GM12878 (cell line): Measurements from ENCODE around the gene FCHSD2. TPM values are rescaled to one million over a fixed set of nuclear protein-coding genes. Genes with fewer than 3 reads are reported as not detected.
"Not testable (repeated sequence)": the region's sequence is repeated elsewhere in the genome, so short reads cannot be mapped to it uniquely, and the experiment has no call there.

Experiments used
- ATAC-seq: fragments of 200-7000 bp; cut with Tn5 transposase; 3 replicates; pipeline ENCODE4 v1.9.1; 2020; ENCODE audit warnings: mild to moderate bottlenecking, moderate library complexity
- BruUV-seq: library from RNA; stranded (reverse); fragments of 400-500 nt; replicated peaks from 2 replicates; lab custom pipeline; 2021; lab: Mats Ljungman, UMichigan
- CTCF ChIA-PET: fragments of 300-600 bp; sonication (Branson Sonifier 250); formaldehyde crosslinking; extraction: SDS; loops from one replicate; lab custom pipeline; 2021; ENCODE audit warnings: inconsistent platforms; lab: Yijun Ruan, JAX
- POLR2A ChIA-PET: fragments of 350-600 bp; formaldehyde crosslinking; extraction: SDS; loops from one replicate; lab custom pipeline; 2021; ENCODE audit warnings: inconsistent platforms; lab: Charles Lee
- RAD21 ChIA-PET: fragments of 300-600 bp; sonication (Branson Sonifier 250); formaldehyde crosslinking; loops from one replicate; lab custom pipeline; 2023; ENCODE audit warnings: antibody characterized with exemption; ENCODE audit not compliant: unreplicated experiment; lab: Charles Lee
- SMC1A ChIA-PET: fragments of 300-600 bp; sonication (Branson Sonifier 250); formaldehyde crosslinking; loops from one replicate; lab custom pipeline; 2023; ENCODE audit not compliant: unreplicated experiment, uncharacterized antibody; lab: Charles Lee
- DNase-seq: peaks from one replicate; pipeline ENCODE4 v3.0.0-alpha.2; 2011; ENCODE audit warnings: low read depth, low spot score
- FAIRE-seq: peaks from 3 replicates; lab custom pipeline; 2011; peaks lifted over from hg19 to GRCh38; lab: Jason Lieb, UNC
- H2AFZ ChIP-seq: 2 replicates; pipeline ENCODE4 v1.6.0; 2011; ENCODE audit warnings: low read depth, low read length, control low read depth; ENCODE audit not compliant: control insufficient read depth
- H3K27ac ChIP-seq: 2 replicates; pipeline ENCODE4 v1.5.1; 2011; ENCODE audit warnings: control low read depth; ENCODE audit not compliant: control insufficient read depth, insufficient read depth
- H3K27me3 ChIP-seq, 2 experiments: replicated peaks in 1 of 2; 2 replicates each; pipeline versions ENCODE4 v1.6.0 to v1.6.1; 2011; ENCODE audit warnings: low read length in 1 of 2; ENCODE audit not compliant: control insufficient read depth in 2 of 2, insufficient read depth in 2 of 2
- H3K36me3 ChIP-seq, 2 experiments: 2 replicates each; pipeline ENCODE4 v1.5.1; 2011; ENCODE audit warnings: low read length in 1 of 2; ENCODE audit not compliant: control insufficient read depth in 2 of 2, insufficient read depth in 2 of 2
- H3K4me1 ChIP-seq: 2 replicates; pipeline ENCODE4 v1.6.1; 2011; ENCODE audit warnings: mild to moderate bottlenecking, low read length, moderate library complexity, mixed read lengths; ENCODE audit not compliant: control insufficient read depth, insufficient read depth
- H3K4me2 ChIP-seq: 2 replicates; pipeline ENCODE4 v1.6.0; 2011; ENCODE audit warnings: control low read depth; ENCODE audit not compliant: control insufficient read depth, insufficient read depth
- H3K4me3 ChIP-seq: fragments of 200-600 bp; sonication (generic); 2 replicates; pipeline ENCODE4 v1.5.1; 2016
- H3K79me2 ChIP-seq: 2 replicates; pipeline ENCODE4 v1.6.0; 2011; ENCODE audit warnings: low read length; ENCODE audit not compliant: control insufficient read depth, insufficient read depth
- H3K9ac ChIP-seq: 2 replicates; pipeline ENCODE4 v1.8.0; 2011; ENCODE audit warnings: low read length, control low read depth, mixed read lengths; ENCODE audit not compliant: control insufficient read depth, insufficient read depth
- H3K9me3 ChIP-seq: replicated peaks from 3 replicates; pipeline ENCODE4 v1.5.1; 2011; ENCODE audit warnings: mild to moderate bottlenecking, low read length; ENCODE audit not compliant: control insufficient read depth, insufficient read depth
- H4K20me1 ChIP-seq: 2 replicates; pipeline ENCODE4 v1.6.0; 2011; ENCODE audit not compliant: control insufficient read depth, insufficient read depth
- EZH2 ChIP-seq: IDR thresholded peaks from 2 replicates; pipeline ENCODE4 v1.6.1; 2012; ENCODE audit warnings: low read depth, mild to moderate bottlenecking, control low read depth, inconsistent platforms, low read length, borderline replicate concordance; ENCODE audit not compliant: control insufficient read depth
- WGBS: methylation state at CpG from one replicate; pipeline ENCODE4 v1.1.6; 2016; ENCODE audit warnings: low lambda C conversion rate; ENCODE audit not compliant: insufficient replicate concordance, insufficient coverage; ENCODE audit errors: missing lambda C conversion rate; 5-methylcytosine and 5-hydroxymethylcytosine counted together
- in situ Hi-C: fragments of 300-500 bp; cut with MboI; formaldehyde crosslinking; loops from 9 replicates; pipeline ENCODE4 v1.14.3; 2018; ENCODE audit warnings: mixed read lengths
- intact Hi-C: fragments of 100-400 bp; cut with micrococcal nuclease; formaldehyde crosslinking; loops from one replicate; pipeline ENCODE4 v1.14.2; 2022; ENCODE audit not compliant: unreplicated experiment
- polyA plus RNA-seq, 11 experiments: library from polyadenylated mRNA; depleted of rRNA in 4 of 11; unstranded in 6 of 11; stranded (reverse) in 5 of 11; fragments of >200 nt; fragmentation: Nextera tagmentation in 4 of 11; fragmentation: Illumina TruSeq in 1 of 11; extraction: Ambion mirVana in 4 of 11; extraction: Trizol in 1 of 11; gene quantifications; 1 replicate in 1 of 11; 2 replicates in 10 of 11; pipeline versions ENCODE4 v1.2.1 to v1.2.3, GENCODE V29; 2011 to 2016; ENCODE audit warnings: inconsistent platforms in 2 of 11, missing spikeins in 2 of 11, low read depth in 1 of 11
- total RNA-seq, 4 experiments: library from RNA; depleted of rRNA in 3 of 4; stranded (reverse); fragments of >200 nt in 3 of 4; fragmentation: Illumina TruSeq in 1 of 4; extraction: Trizol in 1 of 4; gene quantifications; 2 replicates each; pipeline versions ENCODE4 v1.2.1 to v1.2.3, GENCODE V29; 2013 to 2021

The FCHSD2 gene
- total and polyA plus RNA-seq, 10 of the 15 experiments (the other 5 are each of a cell fraction or from before 2014, with no cell fraction given) = 13.2 to 89.8 (median 47.8) TPM

DNA sequence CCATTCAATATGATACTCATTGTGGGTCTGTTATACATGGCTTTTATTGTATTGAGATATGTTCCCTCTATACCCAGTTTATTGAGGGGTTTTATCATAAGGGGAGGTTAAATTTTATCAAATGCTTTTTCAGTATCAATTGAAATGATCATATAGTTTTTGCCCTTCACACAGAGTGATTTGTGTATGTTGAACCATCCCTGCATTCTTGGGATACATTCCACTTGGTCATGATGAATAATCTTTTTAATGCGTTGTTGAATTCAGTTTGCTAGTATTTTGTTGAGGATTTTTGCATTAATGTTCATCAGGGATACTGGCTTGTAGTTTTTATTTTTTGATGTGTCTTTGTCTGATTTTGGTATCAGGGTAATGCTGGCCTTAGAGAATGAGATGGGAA, 229.9 kb downstream of the FCHSD2 start:
- Histone ChIP-seq H2AFZ (no peak overlapping the region), H3K79me2 (no peaks in the 10 kb centered on the region; the same call in 1 of the 2 replicates), H3K4me3 (no peak overlapping the region), H3K4me1 (no peaks in the 10 kb centered on the region), H3K27ac (no peak overlapping the region), H3K36me3 (peaks cover 0 to 11% of the 10 kb centered on the region in 2 experiments), H4K20me1 (no peaks in the 10 kb centered on the region), H3K4me2 (no peak overlapping the region), H3K9me3 (peaks cover 22% of the 10 kb centered on the region), H3K27me3 (no peaks in the 10 kb centered on the region), H3K9ac (no peak overlapping the region)
- RAD21 ChIA-PET = no interaction called here
- CTCF ChIA-PET = no interaction called here
- DNase-seq (no peak), ATAC-seq (no peak), FAIRE-seq (no peak)
- POLR2A ChIA-PET = interaction anchor here (0.6 kb wide), 1 partner anchor 230 kb away, joined by 4 read pairs; the partner anchor contains the start of gene FCHSD2
- no TSS peak for BruUV-seq
- in situ Hi-C loops (no loop called here), intact Hi-C loops (no loop called here)
- no peak for TF ChIP-seq EZH2
- SMC1A ChIA-PET = no interaction called here
- 100% methylated on average over 1 of the region's 1 CpG for WGBS

DNA sequence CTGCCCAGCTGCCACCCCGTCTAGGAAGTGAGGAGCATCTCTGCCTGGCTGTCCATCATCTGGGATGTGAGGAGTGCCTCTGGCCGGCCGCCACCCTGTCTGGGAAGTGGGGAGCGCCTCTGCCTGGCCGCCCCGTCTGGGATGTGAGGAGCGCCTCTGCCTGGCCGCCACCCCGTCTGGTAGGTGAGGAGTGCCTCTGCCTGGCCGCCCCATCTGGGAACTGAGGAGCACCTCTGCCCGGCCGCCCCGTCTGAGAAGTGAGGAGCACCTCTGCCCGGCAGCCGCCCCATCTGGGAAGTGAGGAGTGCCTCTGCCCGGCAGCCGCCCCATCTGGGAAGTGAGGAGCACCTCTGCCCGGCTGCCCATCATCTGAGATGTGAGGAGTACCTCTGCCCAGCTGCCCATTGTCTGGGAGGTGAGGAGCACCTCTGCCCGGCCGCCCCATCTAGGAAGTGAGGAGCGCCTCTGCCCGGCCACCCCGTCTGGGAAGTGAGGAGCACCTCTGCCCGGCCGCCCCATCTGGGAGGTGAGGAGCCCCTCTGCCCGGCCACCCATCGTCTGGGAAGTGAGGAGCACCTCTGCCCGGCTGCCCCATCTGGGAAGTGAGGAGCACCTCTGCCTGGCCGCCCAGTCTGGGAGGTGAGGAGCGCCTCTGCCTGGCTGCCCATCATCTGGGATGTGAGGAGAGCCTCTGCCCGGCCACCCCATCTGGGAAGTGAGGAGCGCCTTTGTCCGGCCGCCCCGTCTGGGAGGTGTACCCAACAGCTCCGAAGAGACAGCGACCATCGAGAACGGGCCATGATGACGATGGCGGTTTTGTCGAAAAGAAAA, 232.3 kb downstream of the FCHSD2 start:
- WGBS = 95% methylated on average over 39 of the region's 42 CpGs
- CTCF ChIA-PET = not testable (repeated sequence)

More for the DNA sequence above, 232.3 kb downstream of the FCHSD2 start:
- DNase-seq, RAD21 ChIA-PET, FAIRE-seq, H3K4me1 ChIP-seq, SMC1A ChIA-PET, H3K27me3 ChIP-seq, H3K27ac ChIP-seq, H3K4me3 ChIP-seq, in situ Hi-C loops, ATAC-seq, H3K79me2 ChIP-seq, H2AFZ ChIP-seq, H3K4me2 ChIP-seq, POLR2A ChIA-PET, BruUV-seq, H3K9ac ChIP-seq, intact Hi-C loops, H4K20me1 ChIP-seq, H3K36me3 ChIP-seq: not testable (repeated sequence)
- peaks cover 23% of the 10 kb centered on the region for H3K9me3 ChIP-seq
